Cardiac fibroblast (primary cell): ENCODE measurements around the gene TEX9.
"Not testable (repeated sequence)": the region's sequence is repeated elsewhere in the genome, so short reads cannot be mapped to it uniquely, and the experiment has no call there.

ENCODE experiments used
- DNase-seq, 2 donors: peaks; one replicate each; pipeline versions ENCODE4 v3.0.0 to v3.0.0-alpha.2; 2010; ENCODE audit warnings: low read depth in 2 of 2
- H3K4me3 ChIP-seq, 2 donors: replicated peaks in 1 of 2; 1 replicate in 1 of 2; 2 replicates in 1 of 2; pipeline ENCODE4 v1.5.1; 2011; ENCODE audit warnings: low read depth in 2 of 2, low read length in 2 of 2, mild to moderate bottlenecking in 2 of 2, moderate library complexity in 1 of 2
- TF ChIP-seq, protein P1 (sequence below): IDR thresholded peaks from one replicate; pipeline ENCODE4 v1.5.1; 2011; ENCODE audit warnings: low read depth, mild to moderate bottlenecking, low read length, inconsistent platforms

TEX9 gene

DNA sequence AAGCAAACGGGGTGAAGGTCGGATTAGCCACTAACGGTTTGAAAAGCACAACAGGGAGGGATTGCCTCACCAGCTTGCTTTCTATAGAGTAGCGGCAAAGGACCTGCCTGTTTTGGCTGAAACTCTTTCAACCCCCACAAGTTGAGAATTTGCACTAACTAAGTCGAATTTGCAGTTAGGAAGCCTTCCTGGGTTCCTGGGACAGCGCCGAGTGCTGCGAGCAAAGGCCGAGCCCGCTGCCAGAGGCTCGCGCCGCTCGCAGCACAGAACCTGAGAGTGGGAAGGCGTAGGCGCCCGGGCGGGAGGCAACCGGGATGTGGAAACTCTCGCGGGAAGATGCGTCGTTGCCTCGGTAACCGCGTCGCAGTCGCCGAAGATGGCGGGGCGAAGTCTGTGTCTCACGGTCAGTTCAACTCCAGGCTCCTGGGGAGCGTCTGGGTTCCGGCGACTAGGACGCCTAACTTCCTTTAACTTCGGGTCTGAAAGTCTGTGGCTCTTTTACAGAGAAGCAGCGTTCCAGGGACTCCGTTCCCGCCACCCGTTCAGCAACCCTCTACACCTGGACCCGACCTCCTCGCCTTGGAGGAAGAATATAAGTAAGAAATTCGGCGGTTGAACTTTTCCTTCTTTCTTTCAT, at the start of gene TEX9:
TSS of gene TEX9 (plus strand) at position 352 of the 637 bp plus-strand sequence. CDS start at position 377, 25 bp downstream.
- DNase-seq: peak; percentile 86 to 88
- TF ChIP-seq, protein P1, sequence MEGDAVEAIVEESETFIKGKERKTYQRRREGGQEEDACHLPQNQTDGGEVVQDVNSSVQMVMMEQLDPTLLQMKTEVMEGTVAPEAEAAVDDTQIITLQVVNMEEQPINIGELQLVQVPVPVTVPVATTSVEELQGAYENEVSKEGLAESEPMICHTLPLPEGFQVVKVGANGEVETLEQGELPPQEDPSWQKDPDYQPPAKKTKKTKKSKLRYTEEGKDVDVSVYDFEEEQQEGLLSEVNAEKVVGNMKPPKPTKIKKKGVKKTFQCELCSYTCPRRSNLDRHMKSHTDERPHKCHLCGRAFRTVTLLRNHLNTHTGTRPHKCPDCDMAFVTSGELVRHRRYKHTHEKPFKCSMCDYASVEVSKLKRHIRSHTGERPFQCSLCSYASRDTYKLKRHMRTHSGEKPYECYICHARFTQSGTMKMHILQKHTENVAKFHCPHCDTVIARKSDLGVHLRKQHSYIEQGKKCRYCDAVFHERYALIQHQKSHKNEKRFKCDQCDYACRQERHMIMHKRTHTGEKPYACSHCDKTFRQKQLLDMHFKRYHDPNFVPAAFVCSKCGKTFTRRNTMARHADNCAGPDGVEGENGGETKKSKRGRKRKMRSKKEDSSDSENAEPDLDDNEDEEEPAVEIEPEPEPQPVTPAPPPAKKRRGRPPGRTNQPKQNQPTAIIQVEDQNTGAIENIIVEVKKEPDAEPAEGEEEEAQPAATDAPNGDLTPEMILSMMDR: no peak
- H3K4me3 ChIP-seq: peak within 1 kb of the TSS; percentile 63 to 84

DNA sequence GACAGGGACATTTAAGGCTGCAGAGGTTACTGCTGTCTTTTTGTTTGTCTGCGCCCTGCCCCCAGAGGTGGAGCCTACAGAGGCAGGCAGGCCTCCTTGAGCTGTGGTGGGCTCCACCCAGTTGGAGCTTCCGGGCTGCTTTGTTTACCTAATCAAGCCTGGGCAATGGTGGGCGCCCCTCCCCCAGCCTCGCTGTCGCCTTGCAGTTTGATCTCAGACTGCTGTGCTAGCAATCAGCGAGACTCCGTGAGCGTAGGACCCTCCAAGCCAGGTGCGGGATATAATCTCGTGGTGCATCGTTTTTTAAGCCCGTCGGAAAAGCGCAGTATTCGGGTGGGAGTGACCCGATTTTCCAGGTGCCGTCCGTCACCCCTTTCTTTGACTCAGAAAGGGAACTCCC, 48.7 kb upstream of the TEX9 start:
- not testable (repeated sequence) for H3K4me3 ChIP-seq, DNase-seq

DNA sequence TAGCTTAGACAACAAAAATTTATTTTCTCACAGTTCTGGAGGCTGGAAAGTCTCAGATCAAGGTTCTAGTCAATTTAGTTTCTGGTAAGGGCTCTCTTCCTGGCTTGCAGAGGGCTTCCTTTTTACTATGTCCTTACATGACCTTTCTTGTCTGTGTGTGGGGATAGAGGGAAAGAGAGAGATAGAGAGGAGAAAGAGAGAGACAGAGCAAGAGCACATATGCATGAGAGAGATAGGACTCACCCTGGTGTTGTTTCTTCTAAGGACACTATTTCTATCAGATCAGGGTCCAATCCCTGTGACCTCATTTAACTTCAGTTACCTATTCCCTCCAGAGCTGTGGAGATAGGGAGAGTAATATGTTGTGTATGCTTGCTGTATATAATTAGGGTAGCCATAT, 44.9 kb upstream of the TEX9 start:
- TF ChIP-seq, protein P1: no peak
- H3K4me3 ChIP-seq: no peak overlapping the region
- DNase-seq: no peak

- DNase-seq: peak in 1 of 2 donors; percentile 7
- no peak overlapping the region for H3K4me3 ChIP-seq
- TF ChIP-seq, protein P1: no peak
Measured at GRCh38 chr15:56320861-56321260, 44.4 kb upstream of the TEX9 start.

DNA sequence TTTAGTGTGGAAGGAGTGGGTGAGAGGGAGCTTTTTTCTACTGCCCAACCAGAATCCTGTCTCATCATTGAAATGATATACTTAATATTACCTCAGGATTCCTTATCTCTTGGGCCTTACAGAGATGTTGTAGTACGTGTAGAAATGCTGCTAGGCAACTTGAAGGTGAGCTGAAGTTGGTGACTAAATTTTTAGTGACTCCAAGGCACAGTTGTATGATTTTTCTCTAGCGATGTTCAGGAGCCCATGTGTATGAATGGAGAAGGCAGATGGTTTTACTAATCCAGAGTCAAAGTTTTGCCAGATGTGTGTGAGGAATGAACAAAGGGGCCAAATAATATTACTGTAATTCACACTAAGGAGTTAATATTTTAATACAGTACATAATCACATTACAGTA, 42.8 kb upstream of the TEX9 start:
- TF ChIP-seq, protein P1: no peak
- DNase-seq: no peak

GRCh38 chr15:56323435-56323834, 41.8 kb upstream of the TEX9 start:
- DNase-seq: no peak
- TF ChIP-seq, protein P1: no peak
- no peak overlapping the region for H3K4me3 ChIP-seq

More for the DNA sequence above, 42.8 kb upstream of the TEX9 start:
- H3K4me3 ChIP-seq: no peak overlapping the region

GRCh38 chr15:56325186-56325585, 40.0 kb upstream of the TEX9 start:
- TF ChIP-seq, protein P1: no peak
- no peak overlapping the region for H3K4me3 ChIP-seq
- DNase-seq: peak; percentile 12 to 85
